ENCODE results near the gene KDM4E.

DNA sequence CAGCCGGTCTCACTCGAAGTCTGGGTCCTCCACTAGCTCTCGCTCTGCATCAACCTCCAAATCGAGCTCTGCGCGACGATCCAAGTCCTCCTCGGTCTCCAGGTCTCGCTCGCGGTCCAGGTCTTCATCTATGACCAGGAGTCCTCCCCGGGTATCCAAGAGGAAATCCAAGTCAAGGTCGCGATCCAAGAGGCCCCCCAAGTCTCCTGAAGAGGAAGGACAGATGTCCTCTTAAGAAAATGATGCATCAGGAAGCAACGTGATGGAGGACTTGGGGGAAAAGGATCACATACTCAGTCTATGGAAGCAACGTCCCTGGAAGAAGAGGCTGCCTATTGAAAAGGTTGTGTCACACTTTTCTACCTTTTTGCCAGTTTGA lies 42.8 kb downstream of the KDM4E start:
- TF ChIP-seq, protein P1, sequence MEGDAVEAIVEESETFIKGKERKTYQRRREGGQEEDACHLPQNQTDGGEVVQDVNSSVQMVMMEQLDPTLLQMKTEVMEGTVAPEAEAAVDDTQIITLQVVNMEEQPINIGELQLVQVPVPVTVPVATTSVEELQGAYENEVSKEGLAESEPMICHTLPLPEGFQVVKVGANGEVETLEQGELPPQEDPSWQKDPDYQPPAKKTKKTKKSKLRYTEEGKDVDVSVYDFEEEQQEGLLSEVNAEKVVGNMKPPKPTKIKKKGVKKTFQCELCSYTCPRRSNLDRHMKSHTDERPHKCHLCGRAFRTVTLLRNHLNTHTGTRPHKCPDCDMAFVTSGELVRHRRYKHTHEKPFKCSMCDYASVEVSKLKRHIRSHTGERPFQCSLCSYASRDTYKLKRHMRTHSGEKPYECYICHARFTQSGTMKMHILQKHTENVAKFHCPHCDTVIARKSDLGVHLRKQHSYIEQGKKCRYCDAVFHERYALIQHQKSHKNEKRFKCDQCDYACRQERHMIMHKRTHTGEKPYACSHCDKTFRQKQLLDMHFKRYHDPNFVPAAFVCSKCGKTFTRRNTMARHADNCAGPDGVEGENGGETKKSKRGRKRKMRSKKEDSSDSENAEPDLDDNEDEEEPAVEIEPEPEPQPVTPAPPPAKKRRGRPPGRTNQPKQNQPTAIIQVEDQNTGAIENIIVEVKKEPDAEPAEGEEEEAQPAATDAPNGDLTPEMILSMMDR (IDR thresholded peaks at IDR 0.05; ENCODE audit: borderline replicate concordance, extremely low read depth, low read length, poor library complexity, severe bottlenecking): no peak
- no peak for TF ChIP-seq EZH2 (IDR thresholded peaks at IDR 0.05; ENCODE audit: borderline replicate concordance, low read depth, low read length, severe bottlenecking)

Measured in DND-41 (cell line).